Activated T-cell treated with anti-CD3 and anti-CD28 coated beads for 24 hours (primary cell): Measurements from ENCODE around the gene MRPL14.

ENCODE experiments used
- DNase-seq: peaks from one replicate; pipeline ENCODE4 v3.0.0-alpha.2; 2020; ENCODE audit warnings: low read depth

MRPL14 gene

GRCh38 chr6:44078827-44079671 is 48.2 kb downstream of the MRPL14 start:
- peak; percentile 62 for DNase-seq

- no peak for DNase-seq
These were observed 48.9 kb downstream of the MRPL14 start for GRCh38 chr6:44078219-44078826.

- no peak for DNase-seq
These were observed 49.9 kb downstream of the MRPL14 start for GRCh38 chr6:44077214-44077946.

GRCh38 chr6:44076356-44077213 is 50.7 kb downstream of the MRPL14 start:
- no peak for DNase-seq

- no peak for DNase-seq
These were observed 51.5 kb downstream of the MRPL14 start for GRCh38 chr6:44075647-44076355.

GRCh38 chr6:44074813-44075646 is 52.2 kb downstream of the MRPL14 start:
- no peak for DNase-seq

- peak; percentile 52 for DNase-seq
These were observed 52.8 kb downstream of the MRPL14 start for GRCh38 chr6:44074439-44074812.

- DNase-seq: no peak
These were observed 53.4 kb downstream of the MRPL14 start for GRCh38 chr6:44073612-44074438.

GRCh38 chr6:44072959-44073611 is 54.2 kb downstream of the MRPL14 start:
- peak; percentile 66 for DNase-seq

GRCh38 chr6:44072452-44072958 is 54.7 kb downstream of the MRPL14 start:
- DNase-seq: no peak

- DNase-seq: no peak
These were observed 55.4 kb downstream of the MRPL14 start for GRCh38 chr6:44071670-44072451.

- no peak for DNase-seq
These were observed 58.5 kb downstream of the MRPL14 start for GRCh38 chr6:44068607-44069296.

GRCh38 chr6:44067173-44068139 is 59.8 kb downstream of the MRPL14 start:
- DNase-seq: no peak

- no peak for DNase-seq
These were observed 60.7 kb downstream of the MRPL14 start for GRCh38 chr6:44066394-44067172.

- DNase-seq: no peak
These were observed 61.7 kb downstream of the MRPL14 start for GRCh38 chr6:44065443-44066140.
